ENCODE data around the gene SGCD.
A peak's percentile ranks its signal among the peaks of the same experiment; 100 is the strongest.

The SGCD gene

DNA sequence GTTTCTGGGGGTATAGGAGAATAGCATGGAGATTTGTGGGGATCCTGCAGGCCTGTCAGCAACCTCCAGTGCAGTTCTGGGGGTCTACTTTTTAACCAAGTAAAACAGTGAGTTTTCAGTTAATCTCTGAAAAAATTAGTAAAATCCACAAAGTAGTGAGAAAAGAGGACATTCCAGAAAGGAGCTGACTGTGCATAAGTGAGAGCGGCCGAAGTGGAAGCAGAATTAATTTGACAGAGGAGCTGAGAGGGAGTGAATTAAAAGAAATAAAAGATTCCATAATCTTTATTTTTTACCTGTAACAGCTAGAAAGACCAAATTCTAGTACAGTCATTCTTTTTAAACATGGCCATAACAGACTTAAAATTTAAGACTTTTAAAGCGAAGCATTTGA, 149.2 kb downstream of the SGCD start:
- peaks cover 22% of the 10 kb centered on the region for H3K4me1 ChIP-seq (ENCODE audit: control insufficient read depth, insufficient read depth, low read length)
- H3K27ac ChIP-seq (ENCODE audit: low read depth, low read length): peak overlapping the region; percentile 47
- H3K4me3 ChIP-seq (ENCODE audit: low read length): no peak overlapping the region
- H3K9ac ChIP-seq (ENCODE audit: low read length): no peak overlapping the region
- no peaks in the 10 kb centered on the region for H3K36me3 ChIP-seq (ENCODE audit: control insufficient read depth, insufficient read depth, low read length)
- H3K27me3 ChIP-seq (ENCODE audit: control insufficient read depth, insufficient read depth, low read length): no peaks in the 10 kb centered on the region

DNA sequence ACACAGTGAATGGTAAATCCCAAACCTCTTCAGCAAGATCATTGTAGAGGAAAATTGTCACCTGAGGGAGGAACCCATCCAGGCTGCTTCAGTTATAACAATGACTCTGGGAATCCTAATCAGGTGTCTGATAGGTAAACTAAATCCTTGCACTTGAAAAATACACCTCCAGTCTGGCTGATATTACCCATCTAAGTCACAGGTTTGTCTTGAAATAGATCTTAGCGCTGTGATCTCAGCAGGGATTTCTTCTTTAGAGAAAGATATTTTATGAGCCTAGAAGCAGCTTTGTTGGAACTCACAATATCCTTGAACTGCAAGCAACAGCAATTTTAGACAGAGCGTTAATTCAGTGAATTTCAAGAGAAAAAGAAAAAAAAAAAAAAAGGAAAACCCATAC, 149.7 kb downstream of the SGCD start:
- Histone ChIP-seq H3K4me3 (ENCODE audit: low read length) (no peak overlapping the region), H3K27me3 (ENCODE audit: control insufficient read depth, insufficient read depth, low read length) (no peaks in the 10 kb centered on the region), H3K27ac (ENCODE audit: low read depth, low read length) (no peak overlapping the region), H3K9ac (ENCODE audit: low read length) (no peak overlapping the region), H3K4me1 (ENCODE audit: control insufficient read depth, insufficient read depth, low read length) (peaks cover 22% of the 10 kb centered on the region), H3K36me3 (ENCODE audit: control insufficient read depth, insufficient read depth, low read length) (no peaks in the 10 kb centered on the region)

DNA sequence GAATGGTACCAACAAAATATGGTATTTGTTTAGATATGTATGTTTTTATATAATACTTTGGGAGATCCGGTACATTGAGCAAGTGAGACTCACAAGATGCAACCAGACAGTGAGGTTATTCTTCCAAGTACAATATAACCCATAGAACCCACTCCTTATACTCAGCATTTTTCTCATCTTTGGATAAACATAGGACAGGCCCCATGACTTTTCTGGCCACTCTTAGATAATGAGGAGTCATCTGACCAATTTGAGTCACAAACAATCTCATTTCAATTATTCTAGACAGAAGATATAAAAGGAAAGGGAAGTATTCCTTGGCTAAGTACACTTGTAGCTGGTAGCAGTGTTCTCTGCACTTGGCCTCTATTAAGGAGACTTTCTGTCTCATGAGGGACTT, 150.2 kb downstream of the SGCD start:
- no peaks in the 10 kb centered on the region for H3K27me3 ChIP-seq (ENCODE audit: control insufficient read depth, insufficient read depth, low read length)
- H3K4me3 ChIP-seq (ENCODE audit: low read length): no peak overlapping the region
- H3K36me3 ChIP-seq (ENCODE audit: control insufficient read depth, insufficient read depth, low read length): no peaks in the 10 kb centered on the region
- peaks cover 22% of the 10 kb centered on the region for H3K4me1 ChIP-seq (ENCODE audit: control insufficient read depth, insufficient read depth, low read length)
- H3K27ac ChIP-seq (ENCODE audit: low read depth, low read length): no peak overlapping the region
- H3K9ac ChIP-seq (ENCODE audit: low read length): no peak overlapping the region

GRCh38 chr5:156479849-156480248, 152.9 kb downstream of the SGCD start:
- no peaks in the 10 kb centered on the region for H3K36me3 ChIP-seq (ENCODE audit: control insufficient read depth, insufficient read depth, low read length)
- peaks cover 13% of the 10 kb centered on the region for H3K4me1 ChIP-seq (ENCODE audit: control insufficient read depth, insufficient read depth, low read length)
- H3K27ac ChIP-seq (ENCODE audit: low read depth, low read length): no peak overlapping the region
- no peak overlapping the region for H3K9ac ChIP-seq (ENCODE audit: low read length)
- no peak overlapping the region for H3K4me3 ChIP-seq (ENCODE audit: low read length)
- H3K27me3 ChIP-seq (ENCODE audit: control insufficient read depth, insufficient read depth, low read length): no peaks in the 10 kb centered on the region

- H3K9ac ChIP-seq (ENCODE audit: low read length): no peak overlapping the region
Observed at GRCh38 chr5:156481741-156482140, 154.8 kb downstream of the SGCD start.

GRCh38 chr5:156482818-156483217, 155.9 kb downstream of the SGCD start:
- no peak overlapping the region for H3K27ac ChIP-seq (ENCODE audit: low read depth, low read length)
- H3K9ac ChIP-seq (ENCODE audit: low read length): no peak overlapping the region
- no peaks in the 10 kb centered on the region for H3K27me3 ChIP-seq (ENCODE audit: control insufficient read depth, insufficient read depth, low read length)
- H3K4me3 ChIP-seq (ENCODE audit: low read length): no peak overlapping the region
- no peaks in the 10 kb centered on the region for H3K4me1 ChIP-seq (ENCODE audit: control insufficient read depth, insufficient read depth, low read length)
- no peaks in the 10 kb centered on the region for H3K36me3 ChIP-seq (ENCODE audit: control insufficient read depth, insufficient read depth, low read length)

More at GRCh38 chr5:156481741-156482140, 154.8 kb downstream of the SGCD start:
- Histone ChIP-seq H3K27ac (ENCODE audit: low read depth, low read length) (no peak overlapping the region), H3K36me3 (ENCODE audit: control insufficient read depth, insufficient read depth, low read length) (no peaks in the 10 kb centered on the region), H3K27me3 (ENCODE audit: control insufficient read depth, insufficient read depth, low read length) (no peaks in the 10 kb centered on the region), H3K4me3 (ENCODE audit: low read length) (no peak overlapping the region), H3K4me1 (ENCODE audit: control insufficient read depth, insufficient read depth, low read length) (peaks cover 2% of the 10 kb centered on the region)

- H3K36me3 ChIP-seq (ENCODE audit: control insufficient read depth, insufficient read depth, low read length): no peaks in the 10 kb centered on the region
- H3K27me3 ChIP-seq (ENCODE audit: control insufficient read depth, insufficient read depth, low read length): no peaks in the 10 kb centered on the region
- no peak overlapping the region for H3K4me3 ChIP-seq (ENCODE audit: low read length)
- H3K27ac ChIP-seq (ENCODE audit: low read depth, low read length): no peak overlapping the region
- no peak overlapping the region for H3K9ac ChIP-seq (ENCODE audit: low read length)
- no peaks in the 10 kb centered on the region for H3K4me1 ChIP-seq (ENCODE audit: control insufficient read depth, insufficient read depth, low read length)
Observed at GRCh38 chr5:156486394-156487238, 159.7 kb downstream of the SGCD start.

DNA sequence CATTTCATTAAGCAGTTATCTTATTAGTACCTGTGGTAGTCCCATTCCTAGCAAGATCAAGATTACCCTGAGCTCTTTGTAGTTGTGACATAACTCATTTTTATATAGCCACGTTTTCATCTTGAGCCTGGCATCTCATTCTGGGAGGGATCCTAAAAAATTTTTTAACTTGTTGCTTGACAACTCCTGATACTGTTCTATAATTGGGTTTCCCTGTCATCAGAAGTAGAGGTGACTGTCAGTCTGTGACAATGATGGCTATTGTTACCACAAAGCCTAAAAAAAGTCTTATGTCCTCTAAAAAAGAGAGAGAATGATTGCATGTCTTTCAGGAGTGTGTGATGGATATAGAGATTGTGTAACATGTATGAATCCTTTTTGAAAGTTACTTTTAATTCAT, 164.8 kb downstream of the SGCD start:
- Histone ChIP-seq H3K4me3 (ENCODE audit: low read length) (no peak overlapping the region), H3K4me1 (ENCODE audit: control insufficient read depth, insufficient read depth, low read length) (peaks cover 9% of the 10 kb centered on the region), H3K9ac (ENCODE audit: low read length) (no peak overlapping the region), H3K36me3 (ENCODE audit: control insufficient read depth, insufficient read depth, low read length) (no peaks in the 10 kb centered on the region), H3K27ac (ENCODE audit: low read depth, low read length) (no peak overlapping the region), H3K27me3 (ENCODE audit: control insufficient read depth, insufficient read depth, low read length) (no peaks in the 10 kb centered on the region)

- Histone ChIP-seq H3K4me1 (ENCODE audit: control insufficient read depth, insufficient read depth, low read length) (peaks cover 17% of the 10 kb centered on the region), H3K27me3 (ENCODE audit: control insufficient read depth, insufficient read depth, low read length) (no peaks in the 10 kb centered on the region), H3K9ac (ENCODE audit: low read length) (no peak overlapping the region), H3K27ac (ENCODE audit: low read depth, low read length) (peak overlapping the region; percentile 2), H3K36me3 (ENCODE audit: control insufficient read depth, insufficient read depth, low read length) (no peaks in the 10 kb centered on the region), H3K4me3 (ENCODE audit: low read length) (no peak overlapping the region)
Observed at GRCh38 chr5:156496291-156496690, 169.3 kb downstream of the SGCD start.

- Histone ChIP-seq H3K36me3 (ENCODE audit: control insufficient read depth, insufficient read depth, low read length) (no peaks in the 10 kb centered on the region), H3K27me3 (ENCODE audit: control insufficient read depth, insufficient read depth, low read length) (no peaks in the 10 kb centered on the region), H3K27ac (ENCODE audit: low read depth, low read length) (peak overlapping the region; percentile 2), H3K4me1 (ENCODE audit: control insufficient read depth, insufficient read depth, low read length) (peaks cover 17% of the 10 kb centered on the region), H3K9ac (ENCODE audit: low read length) (no peak overlapping the region), H3K4me3 (ENCODE audit: low read length) (no peak overlapping the region)
Observed at GRCh38 chr5:156497804-156498208, 170.8 kb downstream of the SGCD start.

DNA sequence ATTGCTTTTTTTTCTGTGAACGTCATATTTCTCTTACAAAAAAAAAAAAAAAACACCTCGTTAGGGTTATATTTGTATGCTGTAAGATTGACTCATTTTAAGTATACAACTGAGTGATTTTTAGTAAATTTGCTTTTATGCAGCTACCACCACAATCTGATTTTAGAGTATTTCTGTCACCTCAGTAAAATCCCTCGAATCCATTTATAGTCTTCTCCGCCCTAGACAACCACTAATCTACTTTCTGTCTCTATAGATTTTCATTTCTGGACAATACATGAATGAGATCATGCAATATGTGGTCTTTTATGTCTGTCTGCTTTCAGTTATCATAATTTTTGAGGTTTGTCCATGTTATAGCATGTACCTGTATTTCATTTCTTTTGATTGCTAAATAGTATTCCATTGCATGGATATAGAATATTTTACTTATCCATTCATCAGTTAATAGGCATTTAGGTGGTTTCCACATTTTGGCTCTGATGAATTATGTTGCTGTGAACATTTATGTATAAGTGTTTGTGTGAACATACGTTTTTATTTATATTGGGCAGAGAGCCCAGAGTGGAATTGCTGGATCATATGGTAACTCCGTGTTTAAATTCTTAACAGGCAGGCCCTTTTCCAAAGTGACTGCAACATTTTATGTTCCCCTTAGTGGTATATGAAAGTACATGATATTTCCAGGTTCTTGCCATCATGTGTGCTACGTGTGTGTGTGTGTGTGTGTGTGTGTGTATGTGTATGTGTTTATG, 171.4 kb downstream of the SGCD start:
- H3K4me3 ChIP-seq (ENCODE audit: low read length): no peak overlapping the region
- no peaks in the 10 kb centered on the region for H3K36me3 ChIP-seq (ENCODE audit: control insufficient read depth, insufficient read depth, low read length)
- H3K9ac ChIP-seq (ENCODE audit: low read length): no peak overlapping the region
- H3K27me3 ChIP-seq (ENCODE audit: control insufficient read depth, insufficient read depth, low read length): no peaks in the 10 kb centered on the region
- H3K4me1 ChIP-seq (ENCODE audit: control insufficient read depth, insufficient read depth, low read length): peaks cover 17% of the 10 kb centered on the region
- H3K27ac ChIP-seq (ENCODE audit: low read depth, low read length): peak overlapping the region; percentile 2

DNA sequence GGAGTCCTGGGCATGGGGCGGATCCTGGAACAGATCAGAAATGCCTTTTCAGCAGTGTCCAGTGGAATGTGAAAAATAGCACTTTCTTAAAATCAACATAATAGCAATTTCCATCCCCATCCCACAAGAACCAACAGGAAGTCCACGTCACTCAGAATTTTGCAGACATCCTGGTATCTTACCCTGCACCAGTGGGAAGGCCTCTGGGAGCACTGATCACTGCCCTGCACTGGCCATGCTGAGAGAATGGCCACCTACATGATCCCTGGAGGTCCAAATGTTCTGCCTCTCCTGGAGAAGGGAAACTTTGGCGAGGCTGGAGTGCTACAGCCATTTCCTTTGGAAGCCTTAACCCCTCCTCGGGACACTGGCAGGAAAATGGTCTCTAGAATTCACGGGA, 173.8 kb downstream of the SGCD start:
- H3K9ac ChIP-seq (ENCODE audit: low read length): no peak overlapping the region
- H3K27ac ChIP-seq (ENCODE audit: low read depth, low read length): no peak overlapping the region
- H3K4me3 ChIP-seq (ENCODE audit: low read length): no peak overlapping the region
- H3K36me3 ChIP-seq (ENCODE audit: control insufficient read depth, insufficient read depth, low read length): no peaks in the 10 kb centered on the region
- no peaks in the 10 kb centered on the region for H3K27me3 ChIP-seq (ENCODE audit: control insufficient read depth, insufficient read depth, low read length)
- peaks cover 11% of the 10 kb centered on the region for H3K4me1 ChIP-seq (ENCODE audit: control insufficient read depth, insufficient read depth, low read length)

Data from rectal smooth muscle tissue (tissue), 1 donor.